SK-N-SH treated with all-trans-retinoic acid at 6 μM for 48 hours (cell line): ENCODE data around the gene ARHGEF11.

Experiments
- ATAC-seq: fragments of 200-7000 bp; cut with Tn5 transposase; 3 replicates; pipeline ENCODE4 v1.9.1; 2020; ENCODE audit warnings: mild to moderate bottlenecking, moderate library complexity
- ARNTL ChIP-seq: fragments of 450-650 bp; formaldehyde crosslinking; IDR thresholded peaks from 2 replicates; pipeline ENCODE4 v1.5.0; 2020; ENCODE audit warnings: low read depth, mild to moderate bottlenecking, moderate library complexity, borderline replicate concordance
- BACH2 ChIP-seq: fragments of 250-450 bp; sonication (Bioruptor Pico); IDR thresholded peaks from 2 replicates; pipeline ENCODE4 v1.9.0; 2021; ENCODE audit warnings: mild to moderate bottlenecking, borderline replicate concordance
- CREB5 ChIP-seq: fragments of 250-450 bp; sonication (Bioruptor Pico); IDR thresholded peaks from 2 replicates; pipeline ENCODE4 v1.5.1; 2020; ENCODE audit warnings: low read depth, mild to moderate bottlenecking, moderate library complexity
- CSRNP3 ChIP-seq: fragments of 250-450 bp; sonication (Bioruptor Pico); IDR thresholded peaks from 2 replicates; pipeline ENCODE4 v1.5.1; 2021; ENCODE audit warnings: mild to moderate bottlenecking, moderate library complexity
- ESRRG ChIP-seq: fragments of 250-450 bp; sonication (Bioruptor Pico); IDR thresholded peaks from 2 replicates; pipeline ENCODE4 v1.6.1; 2021; ENCODE audit warnings: mild to moderate bottlenecking
- GLIS3 ChIP-seq: fragments of 250-450 bp; sonication (Bioruptor Pico); IDR thresholded peaks from 2 replicates; pipeline ENCODE4 v1.5.0; 2020; ENCODE audit warnings: mild to moderate bottlenecking, moderate library complexity
- ISL1 ChIP-seq: fragments of 250-450 bp; sonication (Bioruptor Pico); IDR thresholded peaks from 2 replicates; pipeline ENCODE4 v2.1.2; 2022; ENCODE audit warnings: mild to moderate bottlenecking, moderate library complexity
- OSR1 ChIP-seq: fragments of 250-450 bp; sonication (Bioruptor Pico); IDR thresholded peaks from 2 replicates; pipeline ENCODE4 v1.8.0; 2022; ENCODE audit warnings: moderate library complexity, mild to moderate bottlenecking, inconsistent platforms
- PATZ1 ChIP-seq: fragments of 250-450 bp; sonication (Bioruptor Pico); IDR thresholded peaks from 2 replicates; pipeline ENCODE4 v1.8.0; 2020; ENCODE audit warnings: mild to moderate bottlenecking, moderate library complexity, borderline replicate concordance
- POU6F1 ChIP-seq: fragments of 250-450 bp; sonication (Bioruptor Pico); IDR thresholded peaks from 2 replicates; pipeline ENCODE4 v1.8.0; 2021; ENCODE audit warnings: low read depth, mild to moderate bottlenecking, moderate library complexity, borderline replicate concordance
- PPARA ChIP-seq: fragments of 250-450 bp; sonication (Bioruptor Pico); IDR thresholded peaks from 2 replicates; pipeline ENCODE4 v1.5.0; 2020; ENCODE audit warnings: mild to moderate bottlenecking, borderline replicate concordance
- RARB ChIP-seq: fragments of 250-450 bp; sonication (Bioruptor Pico); IDR thresholded peaks from 2 replicates; pipeline ENCODE4 v1.8.0; 2021; ENCODE audit warnings: mild to moderate bottlenecking, moderate library complexity
- SNAI2 ChIP-seq: fragments of 250-450 bp; sonication (Bioruptor Pico); IDR thresholded peaks from 2 replicates; pipeline ENCODE4 v1.5.0; 2020; ENCODE audit warnings: mild to moderate bottlenecking, moderate library complexity
- TOX ChIP-seq: fragments of 250-450 bp; sonication (Bioruptor Pico); IDR thresholded peaks from 2 replicates; pipeline ENCODE4 v1.8.0; 2021; ENCODE audit warnings: mild to moderate bottlenecking, moderate library complexity, borderline replicate concordance
- TSHZ2 ChIP-seq: fragments of 250-450 bp; sonication (Bioruptor Pico); IDR thresholded peaks from 2 replicates; pipeline ENCODE4 v1.5.0; 2020; ENCODE audit warnings: mild to moderate bottlenecking, moderate library complexity
- ZFP3 ChIP-seq: fragments of 250-450 bp; sonication (Bioruptor Pico); IDR thresholded peaks from 2 replicates; pipeline ENCODE4 v1.5.0; 2020; ENCODE audit warnings: mild to moderate bottlenecking, moderate library complexity
- ZFP30 ChIP-seq: fragments of 450-650 bp; formaldehyde crosslinking; IDR thresholded peaks from 2 replicates; pipeline ENCODE4 v1.5.0; 2022; ENCODE audit warnings: mild to moderate bottlenecking, moderate library complexity
- ZNF70 ChIP-seq: fragments of 450-650 bp; formaldehyde crosslinking; IDR thresholded peaks from 2 replicates; pipeline ENCODE4 v1.5.0; 2020; ENCODE audit warnings: mild to moderate bottlenecking, moderate library complexity

The ARHGEF11 gene

GRCh38 chr1:156910309-156910782, 135.2 kb downstream of the ARHGEF11 start:
- ATAC-seq = peak; percentile 46
- TF ChIP-seq RARB (CRISPR knock-in tag) (no peak), TSHZ2 (no peak), PATZ1 (CRISPR knock-in tag) (no peak), CREB5 (CRISPR knock-in tag) (no peak), OSR1 (CRISPR knock-in tag) (no peak), ARNTL (no peak), ISL1 (CRISPR knock-in tag) (no peak), SNAI2 (CRISPR knock-in tag) (no peak), BACH2 (CRISPR knock-in tag) (no peak), PPARA (CRISPR knock-in tag) (no peak), TOX (no peak), ZFP30 (CRISPR knock-in tag) (no peak), CSRNP3 (CRISPR knock-in tag) (no peak), ZNF70 (CRISPR knock-in tag) (no peak), GLIS3 (no peak)

- no peak for ATAC-seq
- TF ChIP-seq TSHZ2 (no peak), TOX (no peak), PPARA (CRISPR knock-in tag) (no peak), ARNTL (no peak), ZFP3 (CRISPR knock-in tag) (no peak), POU6F1 (CRISPR knock-in tag) (no peak), ESRRG (CRISPR knock-in tag) (no peak), BACH2 (CRISPR knock-in tag) (no peak), GLIS3 (no peak), RARB (CRISPR knock-in tag) (no peak), PATZ1 (CRISPR knock-in tag) (no peak)
Observed at GRCh38 chr1:156909671-156910070, 135.9 kb downstream of the ARHGEF11 start.
